ENCODE data around the gene FERMT3.

- TF ChIP-seq EP300 (IDR thresholded peaks at IDR 0.05; ENCODE audit: borderline replicate concordance in 1 of 2, low read depth in 2 of 2, low read length in 2 of 2) (no peak), CTCF (IDR thresholded peaks at IDR 0.05; ENCODE audit: control extremely low read depth in 1 of 3, insufficient read depth in 1 of 3, low read depth in 1 of 3, low read length in 3 of 3) (no peak), CHD2 (IDR thresholded peaks at IDR 0.05; ENCODE audit: low read length) (no peak), HDAC6 (IDR thresholded peaks at IDR 0.05; ENCODE audit: low read depth, low read length) (no peak), POLR2A (IDR thresholded peaks at IDR 0.05; ENCODE audit: control extremely low read depth in 1 of 2, low read depth in 2 of 2, low read length in 2 of 2) (no peak)
Measured at GRCh38 chr11:64267207-64267945, 60.9 kb downstream of the FERMT3 start.

Measured in H1 (cell line).